ENCODE data around the gene MRPL22. TPM values are rescaled to one million over a fixed set of nuclear protein-coding genes. Genes with fewer than 3 reads are reported as not detected.

Gene MRPL22
- total RNA-seq, 1 donor from 2014 or later: 57.1 TPM

DNA sequence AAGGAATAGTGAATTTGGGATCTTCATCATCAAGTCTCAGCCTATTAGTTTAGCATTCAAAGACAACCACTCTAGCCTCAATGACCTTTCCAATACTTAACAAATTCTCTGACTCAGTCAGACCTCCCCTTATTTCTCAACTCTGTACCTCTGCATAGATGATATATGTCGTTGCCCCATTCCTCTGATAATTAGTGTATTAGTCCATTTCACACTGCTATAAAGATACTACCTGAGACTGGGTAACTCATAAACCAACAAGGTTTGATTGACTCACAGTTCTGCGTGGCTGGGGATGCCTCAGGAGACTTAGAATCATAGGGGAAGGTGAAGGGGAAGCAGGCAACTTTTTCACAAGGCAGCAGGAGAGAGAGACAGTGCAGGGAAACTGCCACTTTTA is 8.9 kb downstream of the MRPL22 start:
- H3K27ac Mint-ChIP-seq: no peak overlapping the region
- no peaks in the 10 kb centered on the region for H3K27me3 Mint-ChIP-seq
- TF ChIP-seq, protein P1, sequence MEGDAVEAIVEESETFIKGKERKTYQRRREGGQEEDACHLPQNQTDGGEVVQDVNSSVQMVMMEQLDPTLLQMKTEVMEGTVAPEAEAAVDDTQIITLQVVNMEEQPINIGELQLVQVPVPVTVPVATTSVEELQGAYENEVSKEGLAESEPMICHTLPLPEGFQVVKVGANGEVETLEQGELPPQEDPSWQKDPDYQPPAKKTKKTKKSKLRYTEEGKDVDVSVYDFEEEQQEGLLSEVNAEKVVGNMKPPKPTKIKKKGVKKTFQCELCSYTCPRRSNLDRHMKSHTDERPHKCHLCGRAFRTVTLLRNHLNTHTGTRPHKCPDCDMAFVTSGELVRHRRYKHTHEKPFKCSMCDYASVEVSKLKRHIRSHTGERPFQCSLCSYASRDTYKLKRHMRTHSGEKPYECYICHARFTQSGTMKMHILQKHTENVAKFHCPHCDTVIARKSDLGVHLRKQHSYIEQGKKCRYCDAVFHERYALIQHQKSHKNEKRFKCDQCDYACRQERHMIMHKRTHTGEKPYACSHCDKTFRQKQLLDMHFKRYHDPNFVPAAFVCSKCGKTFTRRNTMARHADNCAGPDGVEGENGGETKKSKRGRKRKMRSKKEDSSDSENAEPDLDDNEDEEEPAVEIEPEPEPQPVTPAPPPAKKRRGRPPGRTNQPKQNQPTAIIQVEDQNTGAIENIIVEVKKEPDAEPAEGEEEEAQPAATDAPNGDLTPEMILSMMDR (IDR thresholded peaks at IDR 0.05; ENCODE audit: unreplicated experiment): no peak
- DNase-seq (ENCODE audit: low spot score, unreplicated experiment): no peak
- peaks cover 3% of the 10 kb centered on the region for H3K4me1 Mint-ChIP-seq (ENCODE audit: low read depth)
- no peak overlapping the region for H3K4me3 Mint-ChIP-seq (ENCODE audit: low read depth)
- H3K9me3 Mint-ChIP-seq (ENCODE audit: low read depth): no peaks in the 10 kb centered on the region
- H3K36me3 Mint-ChIP-seq (ENCODE audit: insufficient read depth): peaks cover 9% of the 10 kb centered on the region

DNA sequence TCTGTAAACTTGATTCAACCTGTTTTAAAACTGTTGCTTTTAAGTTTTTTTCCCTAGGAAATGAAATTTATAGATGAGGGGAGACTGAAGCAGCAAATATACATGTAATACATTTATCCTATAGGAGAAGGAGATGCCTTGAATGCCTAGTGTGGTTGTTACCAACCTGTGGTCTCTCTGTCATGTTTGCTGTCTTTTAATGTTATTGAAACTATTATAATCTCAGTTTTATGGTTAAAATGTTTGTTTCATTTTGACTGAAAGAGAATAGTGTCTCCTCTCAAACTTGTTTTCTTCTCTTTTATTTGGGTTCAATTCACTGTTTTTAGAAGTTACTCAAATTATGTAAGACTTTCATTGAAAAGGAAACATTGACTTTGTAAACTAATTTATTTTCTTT is 15.8 kb downstream of the MRPL22 start:
- H3K4me3 Mint-ChIP-seq (ENCODE audit: low read depth): no peak overlapping the region
- no peak for DNase-seq (ENCODE audit: low spot score, unreplicated experiment)
- no peaks in the 10 kb centered on the region for H3K9me3 Mint-ChIP-seq (ENCODE audit: low read depth)
- peaks cover 10% of the 10 kb centered on the region for H3K4me1 Mint-ChIP-seq (ENCODE audit: low read depth)
- H3K27ac Mint-ChIP-seq: no peak overlapping the region
- peaks cover 15% of the 10 kb centered on the region for H3K36me3 Mint-ChIP-seq (ENCODE audit: insufficient read depth)
- TF ChIP-seq, protein P1 (IDR thresholded peaks at IDR 0.05; ENCODE audit: unreplicated experiment): no peak
- H3K27me3 Mint-ChIP-seq: no peaks in the 10 kb centered on the region

DNA sequence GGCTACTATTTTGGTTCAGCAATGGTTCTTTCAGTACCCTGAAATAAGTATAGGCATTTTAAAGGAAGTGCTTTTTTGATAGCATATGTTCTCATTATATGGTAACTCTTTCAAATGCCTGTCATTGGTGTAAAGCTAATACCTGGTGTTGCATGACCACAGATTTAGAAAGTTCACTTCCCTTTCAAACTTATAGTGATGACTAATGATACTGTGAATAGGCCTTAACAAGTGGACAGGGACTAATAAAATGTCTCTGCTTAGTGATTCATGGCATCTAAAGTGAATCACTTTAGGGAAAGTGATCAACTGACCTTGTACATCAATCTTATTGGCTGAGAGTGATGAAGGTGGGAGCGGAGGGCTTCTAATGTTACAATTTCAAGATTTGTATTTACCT is 21.6 kb downstream of the MRPL22 start:
- Mint-ChIP-seq H3K4me1 (ENCODE audit: low read depth) (no peaks in the 10 kb centered on the region), H3K27ac (no peak overlapping the region), H3K27me3 (no peaks in the 10 kb centered on the region), H3K9me3 (ENCODE audit: low read depth) (no peaks in the 10 kb centered on the region), H3K36me3 (ENCODE audit: insufficient read depth) (peaks cover 12% of the 10 kb centered on the region), H3K4me3 (ENCODE audit: low read depth) (no peak overlapping the region)
- DNase-seq (ENCODE audit: low spot score, unreplicated experiment): no peak
- TF ChIP-seq, protein P1 (IDR thresholded peaks at IDR 0.05; ENCODE audit: unreplicated experiment): no peak

DNA sequence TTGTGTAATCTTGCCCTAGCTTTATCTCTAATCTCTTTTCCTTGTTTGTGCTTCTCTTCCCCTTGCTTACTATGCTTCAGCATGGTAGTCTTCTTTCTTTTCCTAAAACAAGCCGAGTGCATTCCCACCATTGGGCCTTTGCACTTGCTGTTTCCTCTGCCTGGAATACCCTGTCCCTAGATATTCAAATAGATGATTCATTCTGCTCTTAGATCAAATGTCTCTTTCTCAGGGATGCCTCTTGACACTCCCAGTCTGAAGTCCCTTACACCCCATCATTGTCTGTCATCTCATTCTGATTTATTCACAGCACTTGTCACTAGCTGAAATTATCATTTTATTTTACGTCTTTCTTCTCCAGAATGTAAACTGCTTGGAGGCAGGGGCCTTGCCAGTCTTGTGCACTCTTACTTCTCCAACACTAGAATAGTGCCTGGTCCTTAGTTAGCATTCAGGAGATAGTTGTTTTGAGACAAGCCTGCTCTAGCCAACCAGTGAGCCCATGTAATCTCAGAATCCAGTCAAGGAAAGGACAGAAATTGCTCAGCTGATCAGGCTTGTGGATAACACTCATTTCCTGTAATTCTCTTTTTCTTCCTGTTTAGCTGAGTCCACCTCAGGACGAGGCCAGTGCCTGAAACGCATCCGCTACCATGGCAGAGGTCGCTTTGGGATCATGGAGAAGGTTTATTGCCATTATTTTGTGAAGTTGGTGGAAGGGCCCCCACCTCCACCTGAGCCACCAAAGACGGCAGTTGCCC is 25.4 kb downstream of the MRPL22 start:
- Mint-ChIP-seq H3K36me3 (ENCODE audit: insufficient read depth) (peaks cover 7% of the 10 kb centered on the region), H3K4me1 (ENCODE audit: low read depth) (peaks cover 4% of the 10 kb centered on the region), H3K27me3 (no peaks in the 10 kb centered on the region), H3K4me3 (ENCODE audit: low read depth) (no peak overlapping the region), H3K9me3 (ENCODE audit: low read depth) (no peaks in the 10 kb centered on the region), H3K27ac (no peak overlapping the region)
- TF ChIP-seq, protein P1 (IDR thresholded peaks at IDR 0.05; ENCODE audit: unreplicated experiment): no peak
- DNase-seq (ENCODE audit: low spot score, unreplicated experiment): no peak

DNA sequence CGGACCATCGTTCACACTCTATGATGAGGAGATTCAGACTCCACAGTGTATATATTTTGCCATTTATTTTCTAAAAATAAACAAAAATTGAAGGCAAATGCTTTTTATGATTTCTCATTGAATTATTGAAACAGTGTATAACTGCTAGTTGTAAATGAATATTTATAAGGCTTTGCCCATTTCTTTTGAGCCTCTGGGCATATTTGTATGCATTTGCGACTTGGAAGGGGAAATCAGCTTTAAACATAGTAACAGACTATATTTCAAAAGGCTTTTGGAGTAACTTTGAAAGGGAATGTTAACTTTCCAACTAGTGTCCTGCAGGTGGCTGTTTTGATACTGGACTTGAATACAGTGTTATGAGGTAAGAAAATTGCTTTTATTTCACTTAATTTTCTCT is 26.0 kb downstream of the MRPL22 start:
- Mint-ChIP-seq H3K36me3 (ENCODE audit: insufficient read depth) (peaks cover 7% of the 10 kb centered on the region), H3K4me1 (ENCODE audit: low read depth) (peaks cover 4% of the 10 kb centered on the region), H3K27me3 (no peaks in the 10 kb centered on the region), H3K9me3 (ENCODE audit: low read depth) (no peaks in the 10 kb centered on the region), H3K27ac (no peak overlapping the region), H3K4me3 (ENCODE audit: low read depth) (no peak overlapping the region)
- TF ChIP-seq, protein P1 (IDR thresholded peaks at IDR 0.05; ENCODE audit: unreplicated experiment): no peak
- DNase-seq (ENCODE audit: low spot score, unreplicated experiment): no peak

All from progenitor cell of endocrine pancreas (in vitro differentiated cells).